DMS53 treated with DMSO at 0.1 percent for 48 hours (cell line): Measurements from ENCODE around the gene HP1BP3.

Experiments
- DNase-seq: peaks from one replicate; lab custom pipeline; 2025; ENCODE audit not compliant: unreplicated experiment; lab: John Stamatoyannopoulos, UW

The HP1BP3 gene

DNA sequence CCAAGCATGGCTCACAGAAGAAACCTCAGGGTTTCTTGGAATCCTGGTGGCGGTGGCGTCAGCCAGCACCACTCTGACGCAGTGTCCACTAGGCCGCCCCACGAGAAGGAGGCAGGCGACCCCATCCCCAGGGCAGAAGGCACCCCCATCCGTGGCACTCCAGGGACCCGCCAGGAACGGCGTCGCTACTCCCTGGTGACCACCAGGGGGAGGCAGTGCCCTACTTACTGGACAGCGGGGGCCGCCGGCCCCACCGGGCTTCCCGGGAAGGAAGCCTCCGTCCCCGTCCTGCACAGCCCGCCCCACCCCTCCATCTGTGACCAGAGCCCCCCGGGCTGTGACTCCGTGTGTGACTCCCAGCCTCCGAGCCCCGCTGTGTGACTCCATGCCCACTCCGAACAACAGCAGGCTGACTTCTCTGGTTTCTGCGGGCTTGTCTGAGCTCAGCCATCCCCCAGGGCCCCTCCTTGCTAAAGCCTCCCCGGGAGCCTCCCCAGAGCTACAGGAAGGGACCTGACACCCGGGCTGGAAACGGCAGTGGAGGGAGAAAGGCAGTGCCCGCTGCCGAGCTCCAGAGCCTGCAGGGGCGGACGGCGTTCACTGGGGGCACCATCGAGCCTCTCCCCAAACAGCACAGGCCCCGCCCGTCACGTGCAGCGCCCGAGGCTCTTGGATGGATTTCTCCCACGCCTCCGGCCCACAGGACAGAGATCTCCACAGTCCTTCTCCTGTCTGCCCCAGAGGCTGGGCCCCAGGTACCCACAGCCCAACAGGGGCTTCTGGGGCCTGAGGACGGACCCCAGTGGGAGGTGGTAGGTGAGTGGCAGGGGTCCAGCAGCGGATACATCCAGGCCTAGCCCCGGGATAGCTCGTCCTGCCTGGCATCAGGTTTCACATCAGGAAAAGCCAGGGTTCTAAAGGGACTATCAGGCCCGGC is 90.4 kb downstream of the HP1BP3 start:
- peak; percentile 76 for DNase-seq

DNA sequence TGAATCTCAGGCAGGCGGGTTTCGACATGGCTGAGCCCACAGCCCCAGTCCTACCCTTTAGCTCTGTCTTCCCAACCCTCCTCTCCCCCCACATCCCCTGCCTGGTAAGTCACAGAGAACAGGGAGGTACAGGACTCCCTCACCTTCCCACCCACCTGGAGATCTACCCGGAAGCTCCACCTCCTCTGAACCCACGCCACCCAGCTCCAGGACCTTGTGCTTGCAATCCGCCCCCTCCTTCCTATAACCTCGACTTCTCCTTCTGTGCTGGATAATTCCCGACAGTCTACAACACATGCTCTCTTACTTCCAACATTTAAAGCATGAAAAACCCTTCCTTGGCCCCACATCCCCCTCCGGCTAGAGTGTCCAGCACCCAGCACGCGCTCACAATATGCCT is 91.6 kb downstream of the HP1BP3 start:
- DNase-seq: no peak

DNA sequence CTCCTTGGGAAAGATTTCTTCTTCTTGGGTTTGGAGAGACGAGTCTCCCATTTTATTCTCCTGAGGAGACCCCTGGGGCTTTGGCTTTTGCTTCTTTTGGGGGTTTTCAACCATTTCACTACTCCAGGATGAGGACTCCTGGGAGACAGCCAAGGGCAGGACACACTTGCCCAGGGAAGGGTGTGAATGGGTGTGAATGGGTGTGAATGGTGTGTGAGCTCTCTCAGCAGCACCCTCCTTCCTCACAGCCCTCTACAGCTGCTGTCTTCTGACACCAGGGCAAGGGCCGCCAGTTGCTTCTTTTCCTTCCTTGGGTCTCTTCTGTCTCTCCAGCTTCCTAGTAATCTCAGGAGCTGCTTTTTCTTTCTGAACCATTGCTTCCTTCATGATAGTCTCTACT is 93.5 kb downstream of the HP1BP3 start:
- DNase-seq: no peak
